ENCODE results near the gene CCNQ.

The CCNQ gene

GRCh38 chrX:153635388-153635787 lies 36.4 kb upstream of the CCNQ start:
- H3F3A ChIP-seq (ENCODE audit: control insufficient read depth, insufficient read depth), result no peaks in the 10 kb centered on the region

GRCh38 chrX:153634832-153635231 lies 35.9 kb upstream of the CCNQ start:
- no peak overlapping the region for H3K4me2 ChIP-seq (ENCODE audit: low read length)
- H3K9me2 ChIP-seq (replicated peaks; ENCODE audit: control insufficient read depth, low read length), result no peaks in the 10 kb centered on the region

More at GRCh38 chrX:153635388-153635787, 36.4 kb upstream of the CCNQ start:
- Histone ChIP-seq H3K4me3 (ENCODE audit: low read length) (no peak overlapping the region), H3K27me3 (ENCODE audit: control insufficient read depth, low read length) (no peaks in the 10 kb centered on the region; the same call in 1 of the 2 replicates), H3K27ac (ENCODE audit: low read depth, low read length) (no peak overlapping the region), H3K4me2 (ENCODE audit: low read length) (no peak overlapping the region), H3K4me1 (ENCODE audit: control insufficient read depth, low read length) (no peaks in the 10 kb centered on the region), H3K9me2 (replicated peaks; ENCODE audit: control insufficient read depth, low read length) (no peaks in the 10 kb centered on the region), H3K36me3 (ENCODE audit: control insufficient read depth, low read length) (no peaks in the 10 kb centered on the region), H4K20me1 (ENCODE audit: control insufficient read depth, insufficient read depth, low read depth, low read length) (no peaks in the 10 kb centered on the region), H3K9me3 (ENCODE audit: control insufficient read depth, insufficient read depth, low read length) (no peaks in the 10 kb centered on the region), H3K79me2 (ENCODE audit: control insufficient read depth, low read length) (no peaks in the 10 kb centered on the region)
- TF ChIP-seq CTCF (IDR thresholded peaks at IDR 0.05; ENCODE audit: low read depth, low read length, poor library complexity, severe bottlenecking), result no peak
- no peak for TF ChIP-seq EZH2phosphoT487 (IDR thresholded peaks at IDR 0.05; ENCODE audit: borderline replicate concordance, low read length)

GRCh38 chrX:153634236-153634635 lies 35.3 kb upstream of the CCNQ start:
- TF ChIP-seq EZH2phosphoT487 (IDR thresholded peaks at IDR 0.05; ENCODE audit: borderline replicate concordance, low read length) (no peak), CTCF (IDR thresholded peaks at IDR 0.05; ENCODE audit: low read depth, low read length, poor library complexity, severe bottlenecking) (no peak)
- H3K4me1 ChIP-seq (ENCODE audit: control insufficient read depth, low read length), result no peaks in the 10 kb centered on the region
- no peaks in the 10 kb centered on the region for H3K79me2 ChIP-seq (ENCODE audit: control insufficient read depth, low read length)
- no peaks in the 10 kb centered on the region for H3K9me2 ChIP-seq (replicated peaks; ENCODE audit: control insufficient read depth, low read length)
- H3K27ac ChIP-seq (ENCODE audit: low read depth, low read length), result no peak overlapping the region
- no peaks in the 10 kb centered on the region for H3K9me3 ChIP-seq (ENCODE audit: control insufficient read depth, insufficient read depth, low read length)
- H3K27me3 ChIP-seq (ENCODE audit: control insufficient read depth, low read length), result no peaks in the 10 kb centered on the region; the same call in 1 of the 2 replicates
- no peaks in the 10 kb centered on the region for H4K20me1 ChIP-seq (ENCODE audit: control insufficient read depth, insufficient read depth, low read depth, low read length)
- no peaks in the 10 kb centered on the region for H3K36me3 ChIP-seq (ENCODE audit: control insufficient read depth, low read length)
- no peak overlapping the region for H3K4me3 ChIP-seq (ENCODE audit: low read length)
- no peaks in the 10 kb centered on the region for H3F3A ChIP-seq (ENCODE audit: control insufficient read depth, insufficient read depth)
- H3K4me2 ChIP-seq (ENCODE audit: low read length), result no peak overlapping the region

More at GRCh38 chrX:153634832-153635231, 35.9 kb upstream of the CCNQ start:
- H3K9me3 ChIP-seq (ENCODE audit: control insufficient read depth, insufficient read depth, low read length), result no peaks in the 10 kb centered on the region
- H3K4me1 ChIP-seq (ENCODE audit: control insufficient read depth, low read length), result no peaks in the 10 kb centered on the region
- H3F3A ChIP-seq (ENCODE audit: control insufficient read depth, insufficient read depth), result no peaks in the 10 kb centered on the region
- no peaks in the 10 kb centered on the region; the same call in 1 of the 2 replicates for H3K27me3 ChIP-seq (ENCODE audit: control insufficient read depth, low read length)
- no peak for TF ChIP-seq CTCF (IDR thresholded peaks at IDR 0.05; ENCODE audit: low read depth, low read length, poor library complexity, severe bottlenecking)
- TF ChIP-seq EZH2phosphoT487 (IDR thresholded peaks at IDR 0.05; ENCODE audit: borderline replicate concordance, low read length), result no peak
- H3K4me3 ChIP-seq (ENCODE audit: low read length), result no peak overlapping the region
- H3K36me3 ChIP-seq (ENCODE audit: control insufficient read depth, low read length), result no peaks in the 10 kb centered on the region
- H4K20me1 ChIP-seq (ENCODE audit: control insufficient read depth, insufficient read depth, low read depth, low read length), result no peaks in the 10 kb centered on the region
- H3K79me2 ChIP-seq (ENCODE audit: control insufficient read depth, low read length), result no peaks in the 10 kb centered on the region
- H3K27ac ChIP-seq (ENCODE audit: low read depth, low read length), result no peak overlapping the region

Measured in DOHH2 (cell line).